ENCODE data around the gene EXPH5. TPM values are rescaled to one million over a fixed set of nuclear protein-coding genes. Genes with fewer than 3 reads are reported as not detected.
"Not testable (repeated sequence)": the region's sequence is repeated elsewhere in the genome, so short reads cannot be mapped to it uniquely, and the experiment has no call there.

Gene EXPH5
- total RNA-seq, 4 donors from 2014 or later, result 3.3 to 8.1 (median 6.9) TPM

DNA sequence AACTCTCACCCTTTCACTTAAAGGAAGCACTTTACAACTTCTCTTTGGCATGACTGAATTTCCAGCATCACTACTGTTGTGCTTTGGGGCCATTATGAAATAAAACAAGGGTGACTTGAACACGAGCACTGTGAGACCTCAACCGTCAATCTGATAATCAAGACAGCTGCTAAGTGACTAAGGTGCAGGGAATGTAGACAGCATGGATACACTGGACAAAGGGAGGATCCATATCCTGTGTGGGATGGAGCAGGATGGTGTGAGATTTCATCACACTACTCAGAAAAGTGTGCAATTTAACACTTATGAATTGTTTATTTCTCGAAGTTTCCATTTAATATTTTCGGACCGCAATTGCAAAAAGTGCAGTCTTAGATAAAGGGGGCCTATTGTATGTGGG, 16.1 kb upstream of the EXPH5 start:
- no peak overlapping the region for H3K4me3 ChIP-seq
- no peak overlapping the region for H3K27ac ChIP-seq
- DNase-seq, result no peak
- no peaks in the 10 kb centered on the region for H3K36me3 ChIP-seq
- H3K27me3 ChIP-seq, result no peaks in the 10 kb centered on the region
- no peak for TF ChIP-seq POLR2A (IDR thresholded peaks at IDR 0.05)
- TF ChIP-seq, protein P1, sequence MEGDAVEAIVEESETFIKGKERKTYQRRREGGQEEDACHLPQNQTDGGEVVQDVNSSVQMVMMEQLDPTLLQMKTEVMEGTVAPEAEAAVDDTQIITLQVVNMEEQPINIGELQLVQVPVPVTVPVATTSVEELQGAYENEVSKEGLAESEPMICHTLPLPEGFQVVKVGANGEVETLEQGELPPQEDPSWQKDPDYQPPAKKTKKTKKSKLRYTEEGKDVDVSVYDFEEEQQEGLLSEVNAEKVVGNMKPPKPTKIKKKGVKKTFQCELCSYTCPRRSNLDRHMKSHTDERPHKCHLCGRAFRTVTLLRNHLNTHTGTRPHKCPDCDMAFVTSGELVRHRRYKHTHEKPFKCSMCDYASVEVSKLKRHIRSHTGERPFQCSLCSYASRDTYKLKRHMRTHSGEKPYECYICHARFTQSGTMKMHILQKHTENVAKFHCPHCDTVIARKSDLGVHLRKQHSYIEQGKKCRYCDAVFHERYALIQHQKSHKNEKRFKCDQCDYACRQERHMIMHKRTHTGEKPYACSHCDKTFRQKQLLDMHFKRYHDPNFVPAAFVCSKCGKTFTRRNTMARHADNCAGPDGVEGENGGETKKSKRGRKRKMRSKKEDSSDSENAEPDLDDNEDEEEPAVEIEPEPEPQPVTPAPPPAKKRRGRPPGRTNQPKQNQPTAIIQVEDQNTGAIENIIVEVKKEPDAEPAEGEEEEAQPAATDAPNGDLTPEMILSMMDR (IDR thresholded peaks at IDR 0.05), result no peak
- H3K9me3 ChIP-seq, result no peaks in the 10 kb centered on the region
- H3K4me1 ChIP-seq, result no peaks in the 10 kb centered on the region

DNA sequence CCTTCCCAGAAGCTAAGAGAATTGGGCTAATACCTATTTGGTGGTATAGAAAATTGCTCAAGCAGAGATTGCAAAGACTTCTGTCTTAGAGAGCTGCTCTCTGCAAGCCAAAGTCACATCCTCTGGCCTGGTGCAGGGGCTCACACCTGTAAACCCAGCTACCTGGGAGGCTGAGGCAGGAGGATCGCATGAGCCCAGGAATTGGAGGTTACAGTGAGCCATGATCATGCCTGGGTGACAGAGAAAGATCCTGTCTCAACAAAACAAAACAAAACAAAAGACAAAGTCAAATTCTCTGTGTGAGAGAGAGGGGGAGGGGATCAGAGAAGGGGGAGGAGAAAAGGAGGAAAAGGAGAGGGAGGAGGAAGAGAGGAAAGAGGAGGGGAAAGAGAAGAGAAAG, 15.0 kb upstream of the EXPH5 start:
- H3K36me3 ChIP-seq, result no peaks in the 10 kb centered on the region
- H3K4me1 ChIP-seq, result no peaks in the 10 kb centered on the region
- H3K27me3 ChIP-seq, result no peaks in the 10 kb centered on the region
- DNase-seq, result no peak
- H3K27ac ChIP-seq, result no peak overlapping the region
- H3K4me3 ChIP-seq, result no peak overlapping the region
- no peak for TF ChIP-seq POLR2A (IDR thresholded peaks at IDR 0.05)
- TF ChIP-seq, protein P1 (IDR thresholded peaks at IDR 0.05), result no peak
- H3K9me3 ChIP-seq, result no peaks in the 10 kb centered on the region

DNA sequence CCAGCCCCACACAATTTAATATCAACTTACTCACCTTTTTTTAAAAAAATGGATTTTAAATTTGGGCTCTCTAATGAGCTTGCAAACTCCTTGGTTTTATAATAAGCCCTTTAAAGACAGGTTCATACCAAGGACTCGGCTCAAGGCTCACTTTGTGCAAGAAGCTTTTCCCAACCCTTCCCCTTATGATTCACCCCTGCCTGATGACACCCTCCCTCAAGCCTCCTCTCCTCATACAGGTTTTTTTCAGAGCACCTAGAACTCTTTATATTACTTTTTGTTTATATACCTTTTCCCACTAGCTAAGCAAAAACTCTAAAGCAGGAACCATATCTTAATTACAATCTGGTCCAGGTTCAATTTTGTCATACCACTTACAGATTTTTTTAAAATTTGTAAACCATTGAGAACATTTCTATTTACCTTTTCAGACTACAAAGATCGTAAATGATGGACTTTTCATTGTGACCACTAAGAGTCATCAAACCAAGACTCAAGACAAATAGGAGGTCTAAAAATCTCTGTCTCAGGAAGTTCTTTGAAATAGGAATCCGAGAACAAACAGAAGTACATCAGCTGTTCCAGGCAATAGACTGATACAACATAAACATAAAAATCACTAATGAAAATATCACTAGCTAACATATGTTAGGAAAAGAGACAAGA, 13.1 kb upstream of the EXPH5 start:
- no peaks in the 10 kb centered on the region for H3K4me1 ChIP-seq
- H3K27ac ChIP-seq, result no peak overlapping the region
- no peaks in the 10 kb centered on the region for H3K36me3 ChIP-seq
- TF ChIP-seq, protein P1 (IDR thresholded peaks at IDR 0.05), result no peak
- TF ChIP-seq POLR2A (IDR thresholded peaks at IDR 0.05), result no peak
- no peak overlapping the region for H3K4me3 ChIP-seq
- no peaks in the 10 kb centered on the region for H3K27me3 ChIP-seq
- no peaks in the 10 kb centered on the region for H3K9me3 ChIP-seq
- DNase-seq, result no peak

DNA sequence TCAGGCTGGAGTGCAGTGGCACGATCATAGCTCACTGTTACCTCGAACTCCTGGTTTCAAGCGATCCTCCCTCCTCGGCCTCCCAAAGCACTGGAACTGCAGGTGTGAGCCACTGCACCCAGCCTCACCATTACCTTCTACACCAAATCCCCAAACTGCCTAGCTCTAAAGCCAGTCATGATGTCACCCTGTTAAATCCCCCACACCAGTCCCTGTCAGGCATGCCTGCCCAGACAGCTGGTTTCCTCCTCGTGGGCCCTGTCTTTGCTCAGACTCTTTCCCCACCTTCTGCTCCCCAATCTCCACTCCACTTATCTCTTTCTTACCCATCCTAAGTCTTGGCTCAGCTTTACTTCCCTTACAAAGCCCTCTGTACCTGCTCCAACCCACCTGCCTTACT, 12.5 kb upstream of the EXPH5 start:
- no peaks in the 10 kb centered on the region for H3K36me3 ChIP-seq
- no peaks in the 10 kb centered on the region for H3K27me3 ChIP-seq
- no peak for DNase-seq
- H3K4me1 ChIP-seq, result no peaks in the 10 kb centered on the region
- H3K4me3 ChIP-seq, result no peak overlapping the region
- no peak overlapping the region for H3K27ac ChIP-seq
- H3K9me3 ChIP-seq, result no peaks in the 10 kb centered on the region
- TF ChIP-seq POLR2A (IDR thresholded peaks at IDR 0.05), result no peak
- TF ChIP-seq, protein P1 (IDR thresholded peaks at IDR 0.05), result no peak

DNA sequence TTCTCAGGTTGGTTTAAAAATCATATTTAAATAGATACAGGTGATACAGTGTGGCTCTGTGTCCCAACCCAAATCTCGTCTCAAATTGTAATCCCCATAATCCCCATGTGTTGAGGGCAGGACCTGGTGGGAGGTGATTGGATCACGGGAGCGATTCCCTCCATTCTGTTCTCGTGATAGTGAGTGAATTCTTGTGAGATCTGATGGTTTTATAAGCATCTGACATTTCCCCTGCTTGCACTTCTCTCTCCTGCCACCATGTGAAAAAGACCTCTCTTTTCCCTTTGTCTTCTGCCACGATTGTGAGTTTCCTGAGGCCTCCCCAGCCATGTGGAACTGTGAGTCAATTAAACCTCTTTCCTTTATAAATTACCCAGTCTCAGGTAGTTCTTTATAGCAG, 9.2 kb upstream of the EXPH5 start:
- not testable (repeated sequence) for H3K27me3 ChIP-seq, H3K36me3 ChIP-seq, DNase-seq, H3K4me3 ChIP-seq, H3K27ac ChIP-seq, H3K4me1 ChIP-seq, H3K9me3 ChIP-seq
- TF ChIP-seq, protein P1 (IDR thresholded peaks at IDR 0.05), result peak in 1 of 6 experiments; percentile 18

DNA sequence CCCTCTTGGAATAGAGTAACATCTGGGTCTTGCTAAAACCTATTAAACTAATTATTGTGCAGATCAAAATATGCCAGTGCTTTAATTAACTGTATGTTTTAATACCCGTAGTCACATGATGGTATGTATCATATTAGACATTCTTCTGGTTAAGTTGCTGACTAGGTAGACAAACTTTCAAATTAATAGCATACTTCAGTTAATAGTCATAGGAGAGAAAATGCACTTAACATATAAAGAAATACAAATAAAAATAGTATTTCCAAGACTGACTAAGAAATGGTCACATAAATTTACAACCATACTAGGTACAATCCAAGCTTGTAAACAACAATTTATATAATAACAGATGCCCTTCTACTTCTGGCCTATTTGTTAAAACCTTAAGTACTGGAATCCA, 7.6 kb upstream of the EXPH5 start:
- Histone ChIP-seq H3K27me3 (no peaks in the 10 kb centered on the region), H3K27ac (no peak overlapping the region), H3K4me3 (no peak overlapping the region), H3K36me3 (no peaks in the 10 kb centered on the region), H3K9me3 (no peaks in the 10 kb centered on the region), H3K4me1 (no peaks in the 10 kb centered on the region)
- TF ChIP-seq, protein P1 (IDR thresholded peaks at IDR 0.05), result no peak
- TF ChIP-seq POLR2A (IDR thresholded peaks at IDR 0.05), result no peak
- DNase-seq, result no peak

Measured in Peyer's patch (tissue), 4 donors.